HEK293 (cell line): ENCODE measurements around the gene SRMS.

Experiments used
- CTCF ChIA-PET: fragments of 350-600 bp; formaldehyde crosslinking; extraction: SDS; loops from one replicate; lab custom pipeline; 2021; ENCODE audit warnings: antibody characterized with exemption; lab: Yijun Ruan, JAX
- POLR2A ChIA-PET: fragments of 300-600 bp; formaldehyde crosslinking; extraction: SDS; loops from one replicate; lab custom pipeline; 2020; ENCODE audit warnings: antibody characterized with exemption, inconsistent platforms; lab: Yijun Ruan, JAX
- H3K27ac ChIP-seq: fragments of 200-500 bp; sonication (Bioruptor generic); 2 replicates; pipeline ENCODE4 v1.5.1; 2014; ENCODE audit warnings: low read depth, low read length, control low read depth, inconsistent platforms; ENCODE audit errors: extremely low read depth
- H3K36me3 ChIP-seq, 2 experiments: fragments of 200-500 bp in 1 of 2; sonication (Bioruptor generic) in 1 of 2; 1 replicate in 1 of 2; 2 replicates in 1 of 2; pipeline ENCODE4 v1.5.1; 2014 to 2017; ENCODE audit warnings: inconsistent platforms in 2 of 2, low read length in 2 of 2; ENCODE audit not compliant: control insufficient read depth in 2 of 2, insufficient read depth in 1 of 2
- H3K4me1 ChIP-seq: fragments of 200-500 bp; sonication (Bioruptor generic); 2 replicates; pipeline ENCODE4 v1.5.1; 2014; ENCODE audit warnings: mild to moderate bottlenecking, low read length, inconsistent platforms; ENCODE audit not compliant: control insufficient read depth, insufficient read depth
- H3K4me3 ChIP-seq: 2 replicates; pipeline ENCODE4 v1.5.1; 2011; ENCODE audit warnings: low read depth, mild to moderate bottlenecking, control low read depth, low read length, moderate library complexity
- H3K9me3 ChIP-seq: fragments of 200-500 bp; sonication (Bioruptor generic); 2 replicates; pipeline ENCODE4 v1.5.1; 2014; ENCODE audit warnings: low read depth, low read length, inconsistent platforms; ENCODE audit not compliant: control insufficient read depth, insufficient read depth
- GFI1B ChIP-seq: fragments of 450-650 bp; formaldehyde crosslinking; IDR thresholded peaks from 2 replicates; pipeline ENCODE4 v1.5.1; 2016; ENCODE audit warnings: missing biosample characterization, missing genetic modification characterization
- HOXD13 ChIP-seq: sonication (generic); formaldehyde crosslinking; IDR thresholded peaks from 2 replicates; pipeline ENCODE4 v1.8.0; 2022; ENCODE audit warnings: missing genetic modification reagents, borderline replicate concordance
- KLF8 ChIP-seq: fragments of 450-650 bp; formaldehyde crosslinking; IDR thresholded peaks from 2 replicates; pipeline ENCODE4 v1.5.1; 2016; ENCODE audit warnings: missing biosample characterization, missing genetic modification characterization
- RBAK ChIP-seq: fragments of 450-650 bp; formaldehyde crosslinking; IDR thresholded peaks from 2 replicates; pipeline ENCODE4 v1.5.1; 2016; ENCODE audit warnings: missing biosample characterization, missing genetic modification characterization
- TCF7L2 ChIP-seq: IDR thresholded peaks from 2 replicates; pipeline ENCODE4 v1.6.1; 2011; ENCODE audit warnings: low read depth, mild to moderate bottlenecking, inconsistent platforms, low read length, moderate library complexity, borderline replicate concordance
- ZNF112 ChIP-seq: fragments of 450-650 bp; formaldehyde crosslinking; IDR thresholded peaks from 2 replicates; pipeline ENCODE4 v1.5.0; 2017; ENCODE audit warnings: missing biosample characterization, missing genetic modification characterization
- ZNF138 ChIP-seq: fragments of 450-650 bp; formaldehyde crosslinking; IDR thresholded peaks from 2 replicates; pipeline ENCODE4 v1.5.1; 2016; ENCODE audit warnings: missing biosample characterization, missing genetic modification characterization, borderline replicate concordance
- ZNF221 ChIP-seq: fragments of 450-650 bp; formaldehyde crosslinking; IDR thresholded peaks from 2 replicates; pipeline ENCODE4 v1.5.1; 2017; ENCODE audit warnings: missing biosample characterization, missing genetic modification characterization, borderline replicate concordance
- ZNF23 ChIP-seq: fragments of 450-650 bp; formaldehyde crosslinking; IDR thresholded peaks from 2 replicates; pipeline ENCODE4 v1.5.1; 2016; ENCODE audit warnings: missing biosample characterization, missing genetic modification characterization, borderline replicate concordance
- ZNF341 ChIP-seq: fragments of 450-650 bp; formaldehyde crosslinking; IDR thresholded peaks from 2 replicates; pipeline ENCODE4; 2016; ENCODE audit warnings: low read depth, missing biosample characterization, missing genetic modification characterization
- ZNF391 ChIP-seq: fragments of 450-650 bp; formaldehyde crosslinking; IDR thresholded peaks from 2 replicates; pipeline ENCODE4 v1.5.1; 2016; ENCODE audit warnings: low read depth, missing biosample characterization, missing genetic modification characterization, borderline replicate concordance
- ZNF473 ChIP-seq: fragments of 450-650 bp; formaldehyde crosslinking; IDR thresholded peaks from 2 replicates; pipeline ENCODE4 v1.5.1; 2017; ENCODE audit warnings: missing biosample characterization, missing genetic modification characterization
- ZNF514 ChIP-seq: fragments of 450-650 bp; formaldehyde crosslinking; IDR thresholded peaks from 2 replicates; pipeline ENCODE4 v1.5.1; 2016; ENCODE audit warnings: missing biosample characterization, missing genetic modification characterization
- ZNF600 ChIP-seq: fragments of 450-650 bp; formaldehyde crosslinking; IDR thresholded peaks from 2 replicates; pipeline ENCODE4 v1.5.1; 2016; ENCODE audit warnings: missing biosample characterization, missing genetic modification characterization
- ZNF747 ChIP-seq: fragments of 450-650 bp; formaldehyde crosslinking; IDR thresholded peaks from 2 replicates; pipeline ENCODE4 v1.5.1; 2016; ENCODE audit warnings: missing biosample characterization, missing genetic modification characterization
- ZNF792 ChIP-seq: fragments of 450-650 bp; formaldehyde crosslinking; IDR thresholded peaks from 2 replicates; pipeline ENCODE4 v1.5.1; 2016; ENCODE audit warnings: missing biosample characterization, missing genetic modification characterization
- ZSCAN23 ChIP-seq: fragments of 450-650 bp; formaldehyde crosslinking; IDR thresholded peaks from 2 replicates; pipeline ENCODE4 v1.5.1; 2016; ENCODE audit warnings: missing biosample characterization, missing genetic modification characterization
- TF ChIP-seq, protein P1 (sequence below): fragments of 450-650 bp; formaldehyde crosslinking; optimal IDR thresholded peaks from 2 replicates; pipeline ENCODE3; 2016; ENCODE audit warnings: missing biosample characterization, mild to moderate bottlenecking, missing genetic modification characterization
- TF ChIP-seq, protein P2 (sequence below): fragments of 450-650 bp; formaldehyde crosslinking; IDR thresholded peaks from 2 replicates; pipeline ENCODE4 v1.5.1; 2016; ENCODE audit warnings: missing biosample characterization, missing genetic modification characterization
- TF ChIP-seq, protein P3 (sequence below): fragments of 450-650 bp; formaldehyde crosslinking; IDR thresholded peaks from 2 replicates; pipeline ENCODE4 v1.5.1; 2016; ENCODE audit warnings: missing biosample characterization, missing genetic modification characterization
- TF ChIP-seq, protein P4 (sequence below): fragments of 450-650 bp; formaldehyde crosslinking; IDR thresholded peaks from 2 replicates; pipeline ENCODE4 v1.5.1; 2016; ENCODE audit warnings: missing biosample characterization, missing genetic modification characterization
- TF ChIP-seq, protein P5 (sequence below): fragments of 450-650 bp; formaldehyde crosslinking; IDR thresholded peaks from 2 replicates; pipeline ENCODE4 v1.5.1; 2016; ENCODE audit warnings: missing biosample characterization, missing genetic modification characterization
- TF ChIP-seq, protein P6 (sequence below): fragments of 450-650 bp; formaldehyde crosslinking; IDR thresholded peaks from 2 replicates; pipeline ENCODE4 v1.5.1; 2017; ENCODE audit warnings: missing biosample characterization, missing genetic modification characterization

SRMS gene

DNA sequence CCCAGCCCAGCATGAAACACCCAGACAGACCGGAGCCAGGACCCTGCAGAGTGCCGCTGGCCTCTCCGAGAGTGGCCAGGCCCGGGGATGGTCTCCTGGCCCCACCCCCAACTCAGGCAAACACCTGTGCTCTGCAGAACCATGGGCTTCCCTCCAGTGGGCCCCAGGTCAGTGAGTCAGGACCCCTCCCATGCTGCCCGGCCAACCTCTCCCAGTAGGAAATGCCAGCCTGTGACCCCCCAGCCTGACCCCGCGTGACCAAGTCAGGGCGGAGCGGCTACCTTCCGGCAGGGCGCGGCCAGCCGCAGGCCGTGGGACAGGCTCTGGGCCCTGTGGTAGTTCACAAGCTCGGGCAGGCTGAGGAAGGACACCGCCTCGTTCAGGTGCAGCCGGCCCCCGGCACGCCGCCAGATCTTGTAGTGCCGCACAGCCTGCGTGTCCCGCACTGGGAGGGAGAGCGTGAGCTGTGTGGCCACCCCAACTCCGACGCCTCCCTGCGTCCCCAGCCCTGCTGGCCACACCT, 13.6 kb downstream of the SRMS start:
- Histone ChIP-seq H3K36me3 (no peaks in the 10 kb centered on the region), H3K9me3 (no peaks in the 10 kb centered on the region), H3K27ac (no peak overlapping the region), H3K4me3 (no peak overlapping the region), H3K4me1 (no peaks in the 10 kb centered on the region)
- CTCF ChIA-PET, result interaction anchor here (0.6 kb wide), 1 partner anchor 13 kb away, joined by 3 read pairs; no protein-coding TSS in a partner anchor
- TF ChIP-seq, protein P1, sequence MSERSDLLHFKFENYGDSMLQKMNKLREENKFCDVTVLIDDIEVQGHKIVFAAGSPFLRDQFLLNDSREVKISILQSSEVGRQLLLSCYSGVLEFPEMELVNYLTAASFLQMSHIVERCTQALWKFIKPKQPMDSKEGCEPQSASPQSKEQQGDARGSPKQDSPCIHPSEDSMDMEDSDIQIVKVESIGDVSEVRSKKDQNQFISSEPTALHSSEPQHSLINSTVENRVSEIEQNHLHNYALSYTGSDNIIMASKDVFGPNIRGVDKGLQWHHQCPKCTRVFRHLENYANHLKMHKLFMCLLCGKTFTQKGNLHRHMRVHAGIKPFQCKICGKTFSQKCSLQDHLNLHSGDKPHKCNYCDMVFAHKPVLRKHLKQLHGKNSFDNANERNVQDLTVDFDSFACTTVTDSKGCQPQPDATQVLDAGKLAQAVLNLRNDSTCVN, result peak; percentile 2
- peak; percentile 84 for TF ChIP-seq ZNF600 (tag by site-specific recombination)
- TF ChIP-seq KLF8 (tag by site-specific recombination), result peak; percentile 28; the same call in 1 of the 2 replicates
- TF ChIP-seq, protein P2, sequence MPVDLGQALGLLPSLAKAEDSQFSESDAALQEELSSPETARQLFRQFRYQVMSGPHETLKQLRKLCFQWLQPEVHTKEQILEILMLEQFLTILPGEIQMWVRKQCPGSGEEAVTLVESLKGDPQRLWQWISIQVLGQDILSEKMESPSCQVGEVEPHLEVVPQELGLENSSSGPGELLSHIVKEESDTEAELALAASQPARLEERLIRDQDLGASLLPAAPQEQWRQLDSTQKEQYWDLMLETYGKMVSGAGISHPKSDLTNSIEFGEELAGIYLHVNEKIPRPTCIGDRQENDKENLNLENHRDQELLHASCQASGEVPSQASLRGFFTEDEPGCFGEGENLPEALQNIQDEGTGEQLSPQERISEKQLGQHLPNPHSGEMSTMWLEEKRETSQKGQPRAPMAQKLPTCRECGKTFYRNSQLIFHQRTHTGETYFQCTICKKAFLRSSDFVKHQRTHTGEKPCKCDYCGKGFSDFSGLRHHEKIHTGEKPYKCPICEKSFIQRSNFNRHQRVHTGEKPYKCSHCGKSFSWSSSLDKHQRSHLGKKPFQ (tag by site-specific recombination), result no peak
- POLR2A ChIA-PET, result no interaction called here

DNA sequence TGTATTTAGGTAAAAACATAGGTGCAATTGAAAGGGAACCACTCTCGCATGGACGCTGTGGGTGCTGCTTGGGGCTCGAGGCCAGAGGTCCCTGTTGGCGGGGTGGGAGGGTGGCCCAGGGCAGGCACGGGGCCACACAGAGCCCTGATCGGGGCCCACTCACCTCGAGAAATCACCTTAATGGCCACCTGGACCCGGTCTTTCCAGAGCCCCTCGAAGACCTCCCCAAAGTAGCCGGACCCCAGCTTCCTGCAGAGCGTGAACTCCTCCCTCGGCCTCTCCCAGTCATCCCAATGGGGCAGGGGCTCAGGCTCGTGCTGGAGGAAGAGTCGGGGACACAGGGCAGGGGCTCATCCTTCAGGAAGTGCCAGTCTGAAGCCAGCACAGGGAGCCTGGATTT, 14.2 kb downstream of the SRMS start:
- H3K36me3 ChIP-seq, result no peaks in the 10 kb centered on the region
- no peak overlapping the region for H3K27ac ChIP-seq
- ChIA-PET CTCF (interaction anchor here (0.6 kb wide), 1 partner anchor 241 kb away, joined by 3 read pairs; no protein-coding TSS in a partner anchor), POLR2A (no interaction called here)
- H3K9me3 ChIP-seq, result no peaks in the 10 kb centered on the region
- no peaks in the 10 kb centered on the region for H3K4me1 ChIP-seq
- no peak overlapping the region for H3K4me3 ChIP-seq
- TF ChIP-seq TCF7L2, result no peak
- TF ChIP-seq, protein P3, sequence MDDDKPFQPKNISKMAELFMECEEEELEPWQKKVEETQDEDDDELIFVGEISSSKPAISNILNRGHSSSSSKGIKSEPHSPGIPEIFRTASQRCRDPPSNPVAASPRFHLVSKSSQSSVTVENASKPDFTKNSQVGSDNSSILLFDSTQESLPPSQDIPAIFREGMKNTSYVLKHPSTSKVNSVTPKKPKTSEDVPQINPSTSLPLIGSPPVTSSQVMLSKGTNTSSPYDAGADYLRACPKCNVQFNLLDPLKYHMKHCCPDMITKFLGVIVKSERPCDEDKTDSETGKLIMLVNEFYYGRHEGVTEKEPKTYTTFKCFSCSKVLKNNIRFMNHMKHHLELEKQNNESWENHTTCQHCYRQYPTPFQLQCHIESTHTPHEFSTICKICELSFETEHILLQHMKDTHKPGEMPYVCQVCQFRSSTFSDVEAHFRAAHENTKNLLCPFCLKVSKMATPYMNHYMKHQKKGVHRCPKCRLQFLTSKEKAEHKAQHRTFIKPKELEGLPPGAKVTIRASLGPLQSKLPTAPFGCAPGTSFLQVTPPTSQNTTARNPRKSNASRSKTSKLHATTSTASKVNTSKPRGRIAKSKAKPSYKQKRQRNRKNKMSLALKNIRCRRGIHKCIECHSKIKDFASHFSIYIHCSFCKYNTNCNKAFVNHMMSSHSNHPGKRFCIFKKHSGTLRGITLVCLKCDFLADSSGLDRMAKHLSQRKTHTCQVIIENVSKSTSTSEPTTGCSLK (tag by site-specific recombination), result no peak
- TF ChIP-seq ZNF391 (tag by site-specific recombination), result no peak
- TF ChIP-seq, protein P4, sequence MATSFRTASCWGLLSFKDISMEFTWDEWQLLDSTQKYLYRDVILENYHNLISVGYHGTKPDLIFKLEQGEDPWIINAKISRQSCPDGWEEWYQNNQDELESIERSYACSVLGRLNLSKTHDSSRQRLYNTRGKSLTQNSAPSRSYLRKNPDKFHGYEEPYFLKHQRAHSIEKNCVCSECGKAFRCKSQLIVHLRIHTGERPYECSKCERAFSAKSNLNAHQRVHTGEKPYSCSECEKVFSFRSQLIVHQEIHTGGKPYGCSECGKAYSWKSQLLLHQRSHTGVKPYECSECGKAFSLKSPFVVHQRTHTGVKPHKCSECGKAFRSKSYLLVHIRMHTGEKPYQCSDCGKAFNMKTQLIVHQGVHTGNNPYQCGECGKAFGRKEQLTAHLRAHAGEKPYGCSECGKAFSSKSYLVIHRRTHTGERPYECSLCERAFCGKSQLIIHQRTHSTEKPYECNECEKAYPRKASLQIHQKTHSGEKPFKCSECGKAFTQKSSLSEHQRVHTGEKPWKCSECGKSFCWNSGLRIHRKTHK (tag by site-specific recombination), result no peak
- TF ChIP-seq ZNF747 (tag by site-specific recombination), result no peak
- TF ChIP-seq ZNF473 (tag by site-specific recombination), result no peak
- no peak for TF ChIP-seq ZNF23
- TF ChIP-seq ZSCAN23 (tag by site-specific recombination), result no peak
- TF ChIP-seq RBAK (tag by site-specific recombination), result no peak
- TF ChIP-seq, protein P5, sequence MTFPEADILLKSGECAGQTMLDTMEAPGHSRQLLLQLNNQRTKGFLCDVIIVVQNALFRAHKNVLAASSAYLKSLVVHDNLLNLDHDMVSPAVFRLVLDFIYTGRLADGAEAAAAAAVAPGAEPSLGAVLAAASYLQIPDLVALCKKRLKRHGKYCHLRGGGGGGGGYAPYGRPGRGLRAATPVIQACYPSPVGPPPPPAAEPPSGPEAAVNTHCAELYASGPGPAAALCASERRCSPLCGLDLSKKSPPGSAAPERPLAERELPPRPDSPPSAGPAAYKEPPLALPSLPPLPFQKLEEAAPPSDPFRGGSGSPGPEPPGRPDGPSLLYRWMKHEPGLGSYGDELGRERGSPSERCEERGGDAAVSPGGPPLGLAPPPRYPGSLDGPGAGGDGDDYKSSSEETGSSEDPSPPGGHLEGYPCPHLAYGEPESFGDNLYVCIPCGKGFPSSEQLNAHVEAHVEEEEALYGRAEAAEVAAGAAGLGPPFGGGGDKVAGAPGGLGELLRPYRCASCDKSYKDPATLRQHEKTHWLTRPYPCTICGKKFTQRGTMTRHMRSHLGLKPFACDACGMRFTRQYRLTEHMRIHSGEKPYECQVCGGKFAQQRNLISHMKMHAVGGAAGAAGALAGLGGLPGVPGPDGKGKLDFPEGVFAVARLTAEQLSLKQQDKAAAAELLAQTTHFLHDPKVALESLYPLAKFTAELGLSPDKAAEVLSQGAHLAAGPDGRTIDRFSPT (tag by site-specific recombination), result no peak
- TF ChIP-seq ZNF138, result no peak
- TF ChIP-seq ZNF792 (tag by site-specific recombination), result no peak
- TF ChIP-seq GFI1B, result no peak
- TF ChIP-seq, protein P6, sequence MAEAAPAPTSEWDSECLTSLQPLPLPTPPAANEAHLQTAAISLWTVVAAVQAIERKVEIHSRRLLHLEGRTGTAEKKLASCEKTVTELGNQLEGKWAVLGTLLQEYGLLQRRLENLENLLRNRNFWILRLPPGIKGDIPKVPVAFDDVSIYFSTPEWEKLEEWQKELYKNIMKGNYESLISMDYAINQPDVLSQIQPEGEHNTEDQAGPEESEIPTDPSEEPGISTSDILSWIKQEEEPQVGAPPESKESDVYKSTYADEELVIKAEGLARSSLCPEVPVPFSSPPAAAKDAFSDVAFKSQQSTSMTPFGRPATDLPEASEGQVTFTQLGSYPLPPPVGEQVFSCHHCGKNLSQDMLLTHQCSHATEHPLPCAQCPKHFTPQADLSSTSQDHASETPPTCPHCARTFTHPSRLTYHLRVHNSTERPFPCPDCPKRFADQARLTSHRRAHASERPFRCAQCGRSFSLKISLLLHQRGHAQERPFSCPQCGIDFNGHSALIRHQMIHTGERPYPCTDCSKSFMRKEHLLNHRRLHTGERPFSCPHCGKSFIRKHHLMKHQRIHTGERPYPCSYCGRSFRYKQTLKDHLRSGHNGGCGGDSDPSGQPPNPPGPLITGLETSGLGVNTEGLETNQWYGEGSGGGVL, result no peak
- no peak for TF ChIP-seq ZNF221
- TF ChIP-seq ZNF112 (tag by site-specific recombination), result no peak
- TF ChIP-seq ZNF514 (tag by site-specific recombination), result no peak
- TF ChIP-seq HOXD13 (CRISPR knock-in tag), result no peak
- no peak for TF ChIP-seq ZNF341
